Activated effector memory CD4-positive, alpha-beta T cell treated with Interleukin-2 at 50 U/mL for 16 hours (primary cell): ENCODE data around the gene UBTD1.

ENCODE experiments used
- DNase-seq: peaks from one replicate; pipeline ENCODE4 v3.0.0-alpha.2; 2020

The UBTD1 gene

DNA sequence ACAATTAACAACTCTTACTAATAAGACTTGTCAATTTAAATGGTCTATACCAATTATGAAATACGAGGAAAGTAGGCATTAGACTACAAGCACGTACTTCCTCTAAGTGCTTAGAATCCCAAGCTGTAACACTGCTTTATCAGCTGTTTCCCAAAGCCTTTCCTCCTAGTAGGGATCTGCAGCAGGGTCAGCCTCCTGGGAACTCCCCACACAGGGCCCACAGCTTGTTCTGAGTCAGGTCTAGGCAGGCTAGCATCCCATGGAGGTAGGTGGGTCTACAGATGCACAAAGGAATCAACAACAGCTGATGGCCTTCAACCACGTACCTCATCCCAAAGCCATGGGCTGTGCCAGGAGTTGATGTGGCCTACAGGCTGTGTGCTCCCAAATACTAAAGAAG, 15.2 kb upstream of the UBTD1 start:
- no peak for DNase-seq

DNA sequence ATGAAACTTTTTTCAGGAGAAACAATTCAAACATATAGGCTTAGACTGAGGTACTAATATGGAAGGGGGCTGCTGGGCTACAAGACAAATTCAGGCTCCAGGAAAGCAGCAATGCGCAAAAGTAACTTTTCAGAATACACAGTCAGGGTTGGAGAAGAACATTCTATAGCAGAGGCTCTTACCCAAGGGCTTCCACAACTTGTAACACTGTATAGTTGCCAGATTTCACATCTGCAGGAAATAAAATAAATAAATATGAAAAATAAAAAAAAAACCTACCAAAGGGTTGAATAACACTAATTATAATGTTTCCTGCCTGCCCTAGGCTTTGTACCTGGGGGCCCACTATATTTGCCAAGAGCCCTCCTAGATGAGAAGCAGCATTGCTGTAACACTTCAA, 14.8 kb upstream of the UBTD1 start:
- no peak for DNase-seq

DNA sequence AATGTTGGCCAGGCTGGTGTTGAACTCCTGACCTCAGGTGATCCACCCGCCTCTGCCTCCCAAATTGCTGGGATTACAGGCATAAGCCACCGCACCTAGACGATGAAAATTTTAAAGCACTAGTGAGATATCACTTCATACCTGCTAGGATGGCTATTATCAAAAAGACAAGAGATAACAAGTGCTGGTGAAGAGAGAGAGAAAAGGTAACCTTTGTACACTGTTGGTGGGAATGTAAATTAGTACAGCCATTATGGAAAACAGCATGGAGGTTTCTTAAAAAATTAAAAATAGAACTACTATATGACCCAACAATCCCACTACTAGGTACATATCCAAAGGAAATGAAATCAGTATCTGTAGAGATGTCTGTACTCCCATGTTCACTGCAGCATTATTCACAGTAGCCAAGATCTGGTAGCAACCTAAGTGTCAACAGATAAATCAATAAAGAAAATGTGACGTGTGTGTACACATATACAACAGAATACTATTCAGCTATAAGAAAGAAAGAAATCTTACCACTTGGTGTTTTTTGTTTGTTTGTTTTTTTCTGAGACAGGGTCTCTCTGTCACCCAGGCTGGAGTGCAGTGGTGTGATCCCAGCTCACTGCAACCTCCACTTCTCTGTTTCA, 13.0 kb upstream of the UBTD1 start:
- no peak for DNase-seq

DNA sequence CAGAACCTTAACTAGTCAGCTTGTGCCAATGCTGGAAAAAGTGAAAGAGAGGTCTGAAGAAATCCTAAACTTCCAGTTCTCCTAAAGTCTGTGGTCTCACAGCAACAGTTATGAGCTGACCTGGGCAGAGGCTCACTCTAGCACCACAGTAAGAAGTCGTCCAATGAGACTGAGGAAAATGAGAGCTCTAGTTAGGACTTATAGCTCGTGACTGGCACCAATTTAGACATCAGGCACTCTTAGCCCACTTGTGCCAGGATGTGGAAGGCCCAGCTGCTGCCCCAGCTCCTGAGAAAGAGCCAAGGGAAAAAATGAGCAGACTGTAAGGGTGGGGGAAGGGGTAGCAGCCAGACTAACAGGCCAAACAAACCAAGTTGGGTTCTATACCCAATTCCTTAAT, 8.1 kb upstream of the UBTD1 start:
- no peak for DNase-seq

DNA sequence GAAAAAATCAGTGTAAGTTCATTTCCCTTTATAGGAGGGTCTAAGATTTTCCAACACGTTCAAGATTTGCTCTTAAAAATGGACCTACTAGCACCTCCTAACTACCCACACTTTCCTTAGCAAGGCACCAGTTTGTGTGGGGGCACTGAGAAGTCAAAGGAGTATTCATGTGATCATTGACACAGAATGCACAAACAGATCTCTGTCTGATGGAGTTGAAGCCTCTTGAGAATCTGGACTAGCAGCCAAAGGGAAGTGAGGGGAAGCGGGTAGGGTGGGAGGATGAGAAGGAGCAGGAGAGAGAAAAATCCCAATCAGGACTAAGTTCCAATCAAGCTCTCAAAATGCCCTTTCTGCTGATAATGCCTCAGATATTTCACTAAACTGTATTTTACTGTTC, 4.6 kb upstream of the UBTD1 start:
- no peak for DNase-seq

DNA sequence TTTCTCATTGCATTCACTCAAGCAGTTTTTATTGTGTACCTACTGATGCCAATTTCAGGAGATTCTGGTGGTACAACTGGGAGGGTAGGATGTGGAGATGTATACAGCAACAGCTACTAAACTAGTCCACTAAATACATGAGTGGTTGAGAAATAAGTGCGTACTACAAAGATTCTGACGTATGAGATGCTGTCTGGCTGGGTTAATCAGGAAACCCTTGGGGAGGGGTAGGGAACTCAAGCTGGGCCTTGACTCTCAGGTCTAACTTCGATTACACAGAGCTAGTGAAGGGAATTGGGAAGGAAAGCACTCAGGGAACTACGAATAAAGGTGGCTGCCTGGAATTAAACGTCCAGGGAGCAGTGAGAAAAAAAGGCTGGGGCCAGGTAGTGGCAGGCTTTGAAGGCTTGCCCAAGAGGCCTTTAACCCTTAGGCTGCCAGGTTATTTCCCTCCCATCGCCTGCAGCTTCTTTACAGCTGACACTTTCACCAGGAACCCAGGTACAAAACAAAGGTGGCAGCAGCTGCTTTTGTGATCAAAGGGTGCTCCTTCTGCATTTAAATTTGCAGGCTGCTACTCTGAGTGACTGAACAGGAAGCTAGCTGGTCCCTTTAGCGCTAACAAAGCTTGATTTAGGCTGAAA, 3.7 kb upstream of the UBTD1 start:
- DNase-seq, result no peak

DNA sequence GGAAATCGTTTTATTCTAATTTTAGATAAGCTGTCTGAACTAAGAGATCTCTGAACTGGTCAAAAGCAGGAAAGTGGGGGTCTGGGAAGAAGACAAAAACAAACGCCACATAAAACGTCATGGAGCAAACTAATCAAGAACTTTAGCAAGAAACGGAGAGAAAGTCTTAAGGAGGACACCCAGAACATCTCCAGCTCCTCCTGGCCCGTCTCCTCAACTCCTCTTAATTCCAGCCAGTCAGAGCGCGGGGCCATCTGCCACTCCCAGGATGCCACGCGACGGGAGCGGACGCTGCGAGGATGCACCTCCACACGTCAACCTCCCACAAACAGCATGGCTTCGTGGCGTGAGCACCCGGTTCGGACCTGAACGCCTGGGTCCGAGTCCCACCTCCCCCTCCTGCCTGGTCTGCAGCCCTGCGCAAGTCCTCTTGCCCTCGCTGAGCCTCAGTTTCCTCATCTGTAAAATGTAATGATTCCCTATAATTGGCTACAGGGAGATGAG, 1.1 kb upstream of the UBTD1 start:
- peak; percentile 56 for DNase-seq

DNA sequence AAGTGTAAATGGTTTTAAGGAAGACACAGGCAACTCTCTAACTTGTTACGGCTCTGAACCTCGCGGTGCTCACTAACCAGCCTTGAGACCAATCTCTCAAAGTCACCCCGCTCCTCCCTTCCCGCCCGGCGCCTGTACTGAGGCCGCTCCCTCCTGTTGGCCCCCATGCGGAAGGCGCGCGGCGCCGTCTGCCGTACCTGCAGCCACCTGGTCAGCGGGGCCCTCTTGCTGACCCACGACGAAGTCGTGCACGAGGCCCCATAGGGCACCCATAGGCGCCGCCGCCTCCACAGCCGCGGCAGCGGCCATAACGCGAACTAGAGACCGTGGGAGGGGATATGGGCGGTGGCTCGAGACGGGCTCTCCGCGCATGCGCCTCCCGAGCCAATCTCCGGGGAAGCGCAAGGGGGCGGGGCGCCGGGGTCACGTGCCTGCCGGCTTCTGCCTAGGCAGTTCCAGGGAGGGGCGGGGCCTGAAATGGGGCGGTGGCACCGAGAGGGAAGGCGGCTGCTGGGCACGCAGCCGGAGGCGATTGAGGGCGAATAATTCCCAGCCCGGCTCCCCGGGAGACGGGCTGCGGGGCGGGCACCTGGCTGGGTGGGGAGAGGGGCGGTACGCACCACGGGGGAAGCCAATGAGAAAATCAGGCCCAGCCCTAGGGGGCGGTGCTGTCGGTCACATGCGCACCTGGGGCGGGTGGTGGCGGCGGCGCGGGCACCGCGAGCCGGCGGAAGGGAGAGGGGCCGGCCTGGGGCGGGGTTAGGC, 466 bp upstream of the UBTD1 start, which contains the start of gene MMS19:
MMS19 (minus strand) TSS at position 347 of the 765 bp plus-strand sequence; CDS start at position 309, 38 bp downstream.
- peak; percentile 99 for DNase-seq

DNA sequence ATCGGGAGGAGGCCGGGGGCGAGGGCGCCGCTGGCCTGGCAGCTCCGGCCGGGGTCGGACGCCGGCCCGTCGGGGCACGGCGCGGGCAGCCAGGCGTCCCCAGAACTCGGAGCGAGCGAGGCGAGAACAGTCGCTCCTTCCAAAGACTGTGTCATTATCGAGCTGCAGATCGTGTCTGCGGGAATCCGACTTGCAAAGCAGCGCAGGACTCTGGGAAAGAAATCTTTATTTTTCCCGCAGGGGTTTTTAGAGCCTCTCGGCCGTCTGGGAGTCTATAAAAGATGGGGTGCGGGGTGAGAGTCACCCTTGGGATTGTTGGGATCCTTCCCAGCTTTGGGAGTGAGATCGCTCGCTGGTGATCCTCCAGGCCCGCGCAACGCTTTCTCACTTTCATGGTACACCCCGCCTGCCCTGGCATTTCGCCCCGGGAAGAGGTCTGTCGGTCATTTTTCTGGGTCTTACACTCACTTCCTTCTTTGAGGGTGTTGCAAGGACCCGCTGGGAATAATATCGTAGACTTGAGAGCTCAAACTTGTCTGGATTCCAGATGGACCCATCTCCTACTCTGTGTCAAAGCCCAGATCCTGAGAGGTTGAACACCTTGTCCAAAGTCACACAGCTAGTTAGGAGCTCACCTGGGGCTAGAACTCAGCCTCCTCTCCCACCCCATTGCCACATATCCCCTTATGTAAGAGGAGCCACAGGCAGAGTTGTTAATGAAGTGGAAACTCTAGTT, 1.0 kb downstream of the UBTD1 start:
- DNase-seq, result no peak

DNA sequence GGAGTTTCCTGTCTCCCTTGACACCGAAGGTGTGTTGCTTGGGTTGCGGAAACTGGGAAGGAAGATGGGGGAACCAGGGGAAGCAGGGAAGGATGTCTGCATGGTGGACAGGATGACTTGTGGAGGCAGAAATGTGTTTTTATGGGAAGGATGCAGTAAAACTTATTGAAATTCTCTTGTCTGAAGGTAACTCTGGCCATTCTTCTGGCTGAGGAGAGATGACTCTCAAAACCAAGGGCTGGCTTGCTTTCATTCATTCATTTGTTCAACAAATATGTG, 1.5 kb downstream of the UBTD1 start:
- DNase-seq, result no peak

DNA sequence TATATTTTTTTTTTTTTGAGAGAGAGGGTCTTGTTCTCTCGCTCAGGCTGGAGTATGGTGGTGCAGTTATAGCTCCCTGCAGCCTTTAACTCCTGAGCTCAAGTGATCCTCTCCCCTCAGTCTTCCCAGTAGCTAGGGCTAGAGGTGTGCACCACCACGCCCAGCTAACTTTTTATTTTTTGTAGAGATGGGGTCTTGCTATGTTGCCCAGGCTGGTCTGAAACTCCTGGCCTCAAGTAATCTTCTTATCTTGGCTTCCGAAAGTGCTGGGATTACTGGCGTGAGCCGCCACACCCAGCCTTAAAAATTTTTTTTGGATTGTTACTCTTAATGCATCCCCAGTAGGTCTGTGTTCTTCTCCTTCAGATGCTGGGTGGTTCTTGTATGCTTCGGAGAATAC, 4.2 kb downstream of the UBTD1 start:
- DNase-seq, result no peak

DNA sequence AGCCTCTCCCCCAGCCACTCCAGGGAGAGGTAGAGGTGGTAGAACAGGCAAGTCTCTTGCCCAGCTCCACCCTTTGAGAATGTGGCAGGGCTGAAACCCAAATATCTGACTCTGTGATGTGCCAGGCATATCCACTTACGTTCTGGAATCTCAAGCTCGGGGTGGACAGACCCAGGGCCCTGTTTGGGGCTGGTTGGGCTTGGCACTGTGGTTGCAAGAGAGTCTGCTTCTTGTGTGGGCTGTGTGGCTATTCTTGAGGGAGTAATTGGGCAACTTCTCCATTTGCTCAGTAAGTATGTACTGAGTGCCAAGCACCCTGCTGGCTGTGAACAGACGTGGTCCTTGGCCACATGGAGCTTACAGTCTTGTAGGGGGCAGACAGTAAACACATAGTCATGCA, 4.7 kb downstream of the UBTD1 start:
- no peak for DNase-seq

DNA sequence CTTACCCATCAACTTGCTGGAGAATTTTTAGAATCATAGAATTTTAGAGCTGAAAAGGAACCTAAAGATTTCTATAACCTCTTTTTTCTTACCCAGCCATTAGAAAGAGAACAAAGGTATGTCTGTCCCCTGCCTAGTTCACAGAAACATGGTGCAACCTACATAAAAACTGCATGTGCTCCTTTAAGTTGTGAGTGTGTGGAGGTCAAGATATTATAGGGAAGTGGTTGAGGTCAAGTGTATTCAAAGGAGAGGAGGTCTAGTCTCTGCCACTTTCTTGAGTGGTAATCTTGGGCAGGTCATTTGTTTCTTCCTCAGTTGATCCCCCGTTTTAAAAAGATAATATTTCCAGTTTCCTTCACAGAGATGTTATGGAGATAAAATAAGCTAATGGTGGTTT, 6.4 kb downstream of the UBTD1 start:
- DNase-seq, result no peak

DNA sequence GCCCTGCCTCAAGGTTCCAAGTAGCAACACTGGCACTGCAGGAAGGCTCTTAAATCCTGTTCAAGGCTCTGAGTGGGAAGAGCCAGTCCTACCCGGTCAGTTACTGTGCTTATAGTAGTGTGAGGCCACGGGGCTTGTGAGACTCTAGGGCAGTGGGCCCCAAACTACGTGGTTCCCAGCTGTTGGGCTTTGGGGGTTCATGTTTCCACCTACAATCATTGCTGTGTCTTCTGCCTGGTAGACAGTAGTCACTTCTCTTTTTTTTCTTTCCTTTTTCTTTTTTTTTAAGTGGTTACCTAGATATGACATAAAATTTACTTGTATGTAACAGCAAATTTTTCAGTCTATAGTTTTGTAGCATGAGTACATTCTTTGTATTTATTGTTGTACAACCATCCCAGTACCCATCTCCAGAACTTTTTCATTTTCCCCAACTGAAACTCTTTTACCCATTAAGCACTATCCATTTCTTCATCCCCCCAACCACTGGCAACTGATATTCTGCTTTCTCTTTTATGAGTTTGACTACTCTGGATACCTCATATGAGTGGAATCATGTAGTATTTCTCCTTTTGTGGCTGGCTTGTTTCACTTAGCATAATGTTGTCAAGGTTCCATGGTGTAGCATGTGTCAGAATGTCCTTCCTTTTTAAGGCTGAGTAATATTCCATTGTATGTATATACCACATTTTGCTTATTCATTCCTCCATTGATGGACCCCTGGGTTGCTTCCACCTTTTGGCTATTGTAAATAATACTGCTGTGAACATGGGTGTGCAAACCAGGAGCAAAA, 7.7 kb downstream of the UBTD1 start:
- DNase-seq, result no peak

DNA sequence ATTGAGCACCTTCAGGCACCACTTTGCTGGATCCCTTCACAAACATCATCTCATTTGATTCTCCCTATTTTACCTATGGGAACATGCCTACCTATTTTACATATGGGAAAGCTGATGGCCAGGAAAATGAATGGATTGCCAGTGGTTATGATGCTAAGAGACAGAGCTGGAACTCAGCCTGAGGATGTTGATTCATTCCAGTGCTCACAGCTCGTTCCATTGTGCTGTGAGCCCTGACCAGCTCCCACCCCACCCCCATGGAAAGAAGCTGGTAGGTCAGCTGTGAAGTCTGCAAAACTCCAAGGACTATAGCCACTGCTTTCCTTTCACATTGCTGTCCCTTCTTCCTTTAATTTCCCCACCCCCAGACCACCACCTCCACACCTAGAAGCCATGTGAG, 9.6 kb downstream of the UBTD1 start:
- DNase-seq, result no peak

DNA sequence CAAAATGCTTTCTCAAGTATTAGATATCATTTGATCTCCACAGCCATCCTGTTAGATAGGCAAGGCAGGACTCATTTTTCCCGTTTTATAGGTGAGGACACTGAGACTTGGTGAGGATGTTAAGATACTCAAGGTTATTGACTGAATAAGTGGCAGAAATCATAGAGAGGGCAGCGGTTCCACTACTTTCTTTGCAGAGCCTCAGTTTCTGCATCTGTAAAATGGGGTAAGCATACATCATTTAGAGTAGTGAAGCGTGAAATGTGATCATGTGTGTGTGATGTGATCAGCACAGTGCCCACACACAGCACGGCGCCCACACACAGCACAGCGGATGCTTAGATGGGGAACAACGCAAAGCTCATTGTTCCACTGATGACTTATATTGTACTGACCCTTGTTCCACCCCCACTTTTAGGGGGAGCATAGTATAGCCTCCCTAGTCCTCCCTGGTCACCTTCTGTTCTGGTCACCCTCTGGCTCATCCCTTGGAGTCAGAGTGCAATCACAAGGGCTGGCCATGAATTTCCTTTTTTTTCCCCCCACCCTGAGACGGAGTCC, 10.5 kb downstream of the UBTD1 start:
- DNase-seq, result no peak

DNA sequence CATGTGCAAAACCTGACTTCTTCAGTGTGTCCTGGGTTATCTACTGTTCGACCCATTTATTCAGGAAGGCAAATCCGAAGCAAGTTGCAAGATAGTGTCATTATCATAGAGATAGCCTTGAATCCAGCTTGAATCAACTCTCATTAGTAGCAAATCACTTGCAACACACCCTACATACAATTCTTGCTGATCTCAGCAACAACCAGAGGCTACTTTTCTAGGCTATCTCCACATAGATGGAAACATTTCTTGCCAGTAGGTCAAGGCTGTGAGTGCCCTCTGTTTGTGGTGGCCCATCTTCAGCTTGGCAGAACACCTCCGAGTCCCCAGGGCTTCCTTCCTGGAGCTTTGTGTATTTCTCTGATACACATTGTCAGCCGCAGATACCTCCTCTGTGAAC, 12.0 kb downstream of the UBTD1 start:
- no peak for DNase-seq

DNA sequence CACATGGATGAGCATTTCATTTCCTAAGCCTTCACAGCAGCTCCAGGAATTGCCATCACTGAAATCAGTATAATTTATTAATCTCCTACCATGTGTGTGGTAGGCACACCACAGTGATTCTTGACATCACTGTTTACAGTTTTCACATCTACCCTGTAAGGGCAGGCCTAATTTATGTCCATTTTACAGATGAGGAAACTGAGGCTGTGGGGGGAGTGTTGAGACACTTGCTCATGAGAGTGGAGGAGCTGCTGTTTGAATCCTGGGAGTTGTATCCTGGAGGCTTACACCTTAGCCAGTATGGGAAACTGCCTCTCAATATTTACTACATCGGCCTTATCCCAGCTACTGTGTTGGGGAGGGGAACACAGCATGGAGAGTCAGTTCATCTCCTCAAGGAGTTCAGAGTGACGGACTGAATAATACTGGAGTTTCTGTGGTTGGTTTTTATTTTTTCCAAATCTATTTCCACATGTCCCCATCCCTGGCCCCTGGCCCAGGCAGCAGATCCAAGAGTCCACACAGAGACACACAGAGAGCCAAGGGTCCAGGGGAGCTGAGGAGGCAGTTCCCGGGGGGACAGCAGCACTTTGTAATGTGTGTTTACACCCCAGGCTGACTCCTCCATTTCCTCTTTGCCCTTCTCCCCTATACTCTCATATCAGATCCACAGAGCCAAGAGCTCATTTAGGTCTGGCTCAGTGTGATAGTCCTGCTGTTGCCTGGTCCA, 13.2 kb downstream of the UBTD1 start:
- no peak for DNase-seq

DNA sequence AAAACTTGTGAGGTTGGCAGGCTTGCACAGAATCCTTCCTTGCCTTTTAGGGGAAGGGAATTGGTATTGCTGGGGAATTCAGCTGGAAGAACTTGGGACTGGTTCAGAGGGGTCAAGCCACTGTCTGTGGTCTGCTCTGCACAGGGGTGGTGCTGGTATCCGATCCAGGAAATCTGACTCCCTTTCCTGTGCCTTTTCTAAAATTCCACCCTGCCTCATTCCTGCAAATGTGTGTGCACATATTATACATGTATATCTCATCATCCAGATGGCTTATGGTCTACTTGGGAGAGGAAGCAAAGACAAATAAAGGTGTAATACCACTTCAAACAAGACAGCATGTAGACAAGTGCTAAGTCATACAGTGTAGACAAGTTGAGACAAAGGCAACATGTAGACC, 14.3 kb downstream of the UBTD1 start:
- DNase-seq, result no peak

DNA sequence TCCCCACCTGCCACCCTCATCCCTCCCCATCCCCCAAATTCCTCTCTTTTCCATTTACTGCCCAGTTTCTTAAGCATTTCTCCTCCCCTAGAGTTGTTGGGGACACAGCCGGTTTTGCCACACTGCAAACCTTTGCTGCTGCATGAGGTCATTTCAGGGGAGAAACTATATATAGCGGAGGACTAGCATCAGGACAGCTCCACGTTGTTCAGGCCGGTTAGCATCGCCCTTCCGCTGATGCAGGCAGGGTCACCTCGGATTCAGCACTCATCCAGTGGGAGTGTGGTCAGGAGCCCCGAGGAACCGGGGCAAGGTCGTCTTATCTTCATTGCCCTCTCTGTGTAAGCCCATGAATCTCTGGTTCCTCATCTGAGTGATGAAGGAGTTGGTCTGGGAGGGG, 15.6 kb downstream of the UBTD1 start:
- no peak for DNase-seq

DNA sequence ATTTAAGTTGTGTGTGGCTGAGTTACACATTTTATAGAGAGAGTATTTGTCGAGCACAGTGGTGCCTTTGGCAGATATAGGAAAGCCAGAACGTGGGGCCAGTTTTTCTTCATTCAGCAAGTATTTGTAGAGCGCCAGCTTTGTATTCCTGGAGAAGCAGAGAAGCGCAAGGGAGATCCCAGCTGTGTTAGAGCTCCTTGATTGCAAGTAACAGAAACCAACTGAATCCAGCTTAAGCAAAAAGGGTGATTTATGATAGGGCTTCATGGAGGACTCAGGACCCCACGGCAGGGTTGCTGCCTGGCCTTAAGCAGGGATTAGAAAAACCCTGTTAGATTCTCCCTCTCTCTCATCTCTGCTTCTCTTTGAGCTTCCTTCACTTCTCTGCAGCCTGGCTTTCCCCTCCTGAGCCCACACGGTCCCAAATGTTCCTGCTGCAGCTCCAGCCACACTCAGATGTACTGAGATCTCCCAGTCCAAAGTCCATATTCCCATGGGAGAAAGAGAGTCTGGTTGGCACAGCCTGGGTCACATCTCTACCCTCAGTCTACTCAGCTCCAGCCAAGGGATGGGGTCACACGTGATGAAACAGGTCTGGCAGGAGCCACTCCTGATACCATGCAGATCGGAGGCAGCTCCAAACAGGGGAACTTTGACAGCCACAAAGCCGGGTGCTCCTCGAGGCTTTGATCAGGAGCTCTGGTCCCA, 16.7 kb downstream of the UBTD1 start:
- DNase-seq, result no peak
